HG03521 (cell line): ENCODE data around the gene CSNK1D.

Experiments used
- ATAC-seq: cut with Tn5 transposase; IDR thresholded peaks from one replicate; pipeline ENCODE4 v1.9.1; 2021; ENCODE audit warnings: mild to moderate bottlenecking, moderate library complexity; ENCODE audit not compliant: unreplicated experiment

Gene CSNK1D

GRCh38 chr17:82311971-82312370 lies 38.5 kb upstream of the CSNK1D start:
- ATAC-seq = no peak

- no peak for ATAC-seq
Observed at GRCh38 chr17:82310877-82311276, 37.4 kb upstream of the CSNK1D start.

- ATAC-seq = no peak
Observed at GRCh38 chr17:82309656-82310570, 36.4 kb upstream of the CSNK1D start.

DNA sequence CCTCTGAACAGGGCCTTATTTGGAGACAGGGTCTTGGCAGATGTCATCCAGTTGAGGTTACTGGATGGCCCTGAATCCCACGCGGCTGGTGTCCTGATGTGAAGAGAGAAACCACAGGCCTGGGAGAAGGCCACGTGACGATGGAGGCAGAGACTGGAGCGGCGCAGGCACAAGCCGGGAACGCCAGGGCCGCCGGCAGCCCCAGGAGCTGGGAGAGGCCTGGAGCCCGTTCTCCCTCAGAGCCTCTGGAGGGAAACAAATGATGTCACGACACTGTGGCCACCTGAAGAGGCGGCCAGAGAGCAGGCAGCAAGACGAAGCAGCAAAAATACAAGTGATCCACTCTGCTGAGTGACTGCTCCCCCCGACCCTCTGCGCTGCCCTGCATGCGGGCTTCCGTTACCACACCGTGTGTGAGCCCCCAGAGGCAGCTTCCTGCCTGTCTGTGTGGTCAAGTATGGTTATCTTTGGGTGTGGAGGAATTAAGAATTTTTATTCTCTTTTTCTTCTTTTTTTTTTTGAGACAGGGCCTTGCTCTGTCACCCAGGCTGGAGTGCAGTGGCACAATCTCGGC lies 32.3 kb upstream of the CSNK1D start:
- ATAC-seq = no peak

DNA sequence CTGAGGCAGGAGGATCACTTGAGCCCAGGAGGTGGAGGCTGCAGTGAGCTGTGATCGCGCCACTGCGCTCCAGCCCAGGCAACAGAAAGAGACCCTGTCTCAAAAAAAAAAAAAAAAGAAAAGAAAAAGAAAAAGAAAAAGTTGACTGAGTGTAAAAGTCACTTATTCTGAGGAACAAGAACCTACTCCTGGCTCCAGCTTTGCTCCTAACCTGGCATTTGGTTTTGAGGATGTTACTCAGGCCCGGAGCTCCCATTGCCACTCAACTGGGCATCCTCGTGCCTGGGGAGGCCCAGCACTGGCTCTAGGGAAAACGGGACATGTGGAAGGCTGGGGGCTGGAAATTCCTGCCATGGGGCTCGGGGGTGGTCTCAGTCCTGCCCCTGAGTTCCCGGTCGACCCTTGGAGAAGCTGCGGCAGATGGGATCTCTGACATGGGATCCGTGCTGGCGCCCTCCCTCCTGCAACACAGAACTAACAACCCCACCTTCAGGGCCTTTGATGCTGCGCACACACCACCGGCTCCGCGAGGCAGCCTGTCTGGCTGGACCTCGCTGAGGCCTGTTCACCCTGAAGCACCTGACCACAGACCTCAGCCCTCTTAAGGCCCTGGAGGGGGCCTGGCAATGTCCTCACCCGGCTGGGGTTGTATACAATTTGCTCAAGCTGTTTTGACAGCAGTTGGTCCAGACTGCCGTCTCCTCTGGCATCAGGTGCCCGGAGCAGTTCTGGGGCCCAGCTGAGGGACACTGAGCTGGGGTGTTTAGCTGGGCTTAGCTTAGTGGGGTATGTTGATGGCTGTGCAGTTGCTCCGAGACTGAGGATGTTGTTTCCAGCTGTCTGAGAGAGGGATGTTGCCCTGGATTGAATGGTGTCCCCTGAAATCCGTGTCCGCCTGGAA lies 31.6 kb upstream of the CSNK1D start:
- no peak for ATAC-seq

- ATAC-seq = no peak
Observed at GRCh38 chr17:82303944-82304808, 30.7 kb upstream of the CSNK1D start.

- ATAC-seq = no peak
Observed at GRCh38 chr17:82302991-82303943, 29.8 kb upstream of the CSNK1D start.

DNA sequence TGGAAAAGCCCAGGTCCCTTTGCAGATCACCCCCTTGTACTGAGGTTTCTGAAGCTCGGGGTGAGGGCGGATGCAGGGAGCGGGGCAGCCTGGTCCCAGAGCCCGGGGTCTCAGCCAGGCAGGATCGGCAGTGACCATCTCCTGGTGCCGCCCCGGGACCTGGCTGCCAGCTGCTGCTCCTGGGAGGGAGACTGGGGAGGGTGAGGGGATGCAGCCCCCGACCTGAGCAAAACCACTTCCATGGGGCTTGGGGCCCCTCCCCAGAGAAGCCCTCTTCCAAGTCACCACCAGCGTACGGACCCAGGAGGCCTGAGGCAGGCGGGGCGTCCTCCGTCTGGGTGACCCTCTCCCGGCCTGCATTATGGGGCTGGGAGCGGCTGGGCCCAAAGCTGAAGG lies 29.1 kb upstream of the CSNK1D start:
- ATAC-seq = no peak

DNA sequence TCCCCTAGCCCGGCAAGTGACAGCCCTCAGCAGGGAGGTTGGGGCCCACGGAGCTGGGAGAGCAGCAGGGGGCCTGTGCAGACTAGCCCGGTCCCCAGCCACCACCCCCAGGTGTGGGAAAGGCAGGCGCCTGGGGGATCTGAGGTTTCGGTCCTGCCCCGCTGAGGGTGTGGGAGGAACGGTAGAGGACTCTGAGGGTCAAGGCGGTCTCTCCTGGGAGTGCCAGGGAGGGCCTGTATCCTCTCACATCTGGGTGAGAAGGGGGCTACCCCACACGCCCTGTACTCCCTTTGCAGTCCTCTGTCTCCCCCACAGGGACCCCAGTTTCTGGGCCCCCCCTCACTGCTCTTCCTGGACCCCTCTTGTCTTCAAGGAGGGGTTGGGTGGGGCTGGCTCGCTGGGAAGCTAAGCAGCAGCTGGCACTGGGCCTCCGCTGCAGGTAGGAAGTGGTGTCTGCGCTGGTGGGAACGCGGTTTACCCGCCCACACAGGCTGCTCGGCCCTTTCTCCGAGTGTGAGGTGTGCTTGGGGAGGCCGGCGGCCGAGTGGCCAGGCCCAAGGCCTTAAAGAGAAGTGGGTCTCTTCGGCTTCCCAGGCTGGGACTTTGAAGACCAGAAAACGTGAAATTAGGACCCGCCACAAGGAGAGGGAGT lies 28.5 kb upstream of the CSNK1D start:
- ATAC-seq = no peak

GRCh38 chr17:82301300-82301915 lies 27.9 kb upstream of the CSNK1D start:
- ATAC-seq = no peak

- ATAC-seq = no peak
Observed at GRCh38 chr17:82300707-82301270, 27.3 kb upstream of the CSNK1D start.

GRCh38 chr17:82300228-82300627 lies 26.7 kb upstream of the CSNK1D start:
- no peak for ATAC-seq

DNA sequence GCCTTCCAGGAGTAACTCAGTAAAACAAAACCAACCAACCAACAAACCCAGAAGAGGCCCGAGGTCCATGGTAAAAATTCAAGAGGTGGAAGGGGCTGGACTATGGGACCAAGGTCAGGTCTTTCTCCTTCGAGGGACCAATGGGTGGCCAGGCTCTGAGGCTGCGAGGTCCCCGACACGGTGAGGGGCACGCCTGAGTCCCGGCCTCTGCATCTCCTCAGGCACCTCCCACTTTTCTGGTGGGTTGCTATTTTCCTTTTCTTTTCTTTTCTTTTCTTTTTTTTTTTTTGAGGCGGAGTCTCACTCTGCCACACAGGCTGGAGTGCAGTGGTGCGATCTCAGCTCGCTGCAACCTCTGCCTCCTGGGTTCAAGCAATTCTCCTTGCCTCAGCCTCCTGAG lies 26.0 kb upstream of the CSNK1D start:
- ATAC-seq = no peak

DNA sequence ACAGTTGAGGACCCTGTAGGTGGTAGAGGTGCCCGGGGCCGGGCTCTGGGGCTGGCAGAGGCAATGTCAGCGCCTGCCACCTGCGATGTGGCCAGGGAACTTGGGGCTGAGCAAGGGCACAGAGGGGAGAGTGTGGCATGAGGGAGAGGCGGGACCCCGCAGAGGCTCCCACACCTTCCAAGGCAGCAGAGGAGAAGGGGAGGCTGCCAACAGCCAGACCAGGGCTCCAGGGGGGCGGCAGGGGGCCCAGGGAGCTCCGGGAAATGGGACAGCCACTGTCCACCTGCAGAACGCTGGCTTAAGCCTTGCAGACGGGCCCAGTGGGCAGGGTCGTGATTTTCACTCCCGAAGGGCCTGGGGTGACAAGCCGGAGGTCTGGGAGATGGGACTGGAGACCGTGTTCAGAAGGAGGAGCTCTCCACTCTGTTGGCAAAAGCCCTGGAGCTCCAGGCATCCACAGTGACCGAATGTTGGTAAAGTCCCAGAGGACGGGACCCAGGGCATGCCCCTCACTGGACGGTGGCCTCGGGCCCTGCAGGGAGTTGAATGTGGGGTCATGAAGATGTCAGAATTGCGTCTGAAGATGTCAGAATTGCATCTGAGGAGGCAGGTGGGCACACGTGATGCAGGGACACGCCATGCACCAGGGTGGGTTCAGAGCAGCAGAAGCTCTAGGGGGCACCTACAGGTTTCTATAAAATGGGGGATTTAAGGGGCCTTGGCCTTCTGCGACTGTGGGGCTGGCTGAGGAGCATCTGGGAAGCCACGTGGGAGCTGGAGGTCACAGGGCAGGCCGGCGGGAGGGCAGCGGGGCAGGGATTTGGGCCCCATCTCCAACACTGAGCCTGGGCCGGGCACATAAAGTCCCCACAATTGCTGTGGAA lies 25.3 kb upstream of the CSNK1D start:
- no peak for ATAC-seq

DNA sequence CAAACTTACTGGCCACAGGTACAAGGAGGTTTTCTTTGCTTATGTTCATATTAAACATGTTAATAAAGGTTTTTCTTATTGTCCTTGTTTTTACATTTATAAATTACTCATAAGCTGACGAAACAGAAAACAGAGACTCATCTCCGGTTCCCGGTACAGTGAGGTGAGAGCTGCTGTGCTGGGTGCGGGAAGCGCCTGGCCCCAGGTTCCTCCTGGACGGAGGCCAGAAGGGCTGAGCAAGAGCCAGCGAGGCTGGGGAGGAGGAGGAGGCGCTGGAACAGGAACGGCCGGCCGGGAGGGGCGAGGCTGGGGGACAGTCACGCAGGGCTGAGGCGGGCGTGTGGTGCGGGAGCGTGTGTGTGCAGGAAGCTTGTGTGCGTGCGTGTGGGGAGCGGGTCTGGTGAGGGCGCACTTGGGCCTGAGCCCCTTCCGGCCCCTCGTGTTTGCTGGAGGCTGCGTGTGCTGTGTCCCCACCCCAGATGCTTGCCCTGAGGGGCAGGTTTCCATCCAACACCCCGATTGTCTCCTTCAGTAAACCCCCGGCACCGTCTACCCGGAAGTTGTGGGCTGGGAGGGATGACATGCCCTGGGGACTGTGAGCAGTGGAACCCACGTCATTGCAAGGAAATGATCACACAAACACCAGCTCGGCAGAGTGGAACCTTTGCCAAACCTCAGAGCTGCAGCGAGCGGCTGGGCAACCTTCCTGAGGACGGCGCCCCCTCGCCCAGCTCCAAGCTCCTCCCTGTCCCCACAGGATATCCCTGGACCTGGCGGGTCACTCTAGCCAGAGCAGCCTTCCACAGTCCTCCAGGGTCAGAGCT lies 24.4 kb upstream of the CSNK1D start:
- peak; percentile 35 for ATAC-seq

- ATAC-seq = no peak
Observed at GRCh38 chr17:82297280-82297713, 23.8 kb upstream of the CSNK1D start.
